Activated T-cell treated with anti-CD3 and anti-CD28 coated beads for 24 hours (primary cell): Measurements from ENCODE around the gene ZSCAN5A.
"Not testable (repeated sequence)": the region's sequence is repeated elsewhere in the genome, so short reads cannot be mapped to it uniquely, and the experiment has no call there.

Experiments used
- DNase-seq: peaks from one replicate; pipeline ENCODE4 v3.0.0-alpha.2; 2020; ENCODE audit warnings: low read depth

ZSCAN5A gene

DNA sequence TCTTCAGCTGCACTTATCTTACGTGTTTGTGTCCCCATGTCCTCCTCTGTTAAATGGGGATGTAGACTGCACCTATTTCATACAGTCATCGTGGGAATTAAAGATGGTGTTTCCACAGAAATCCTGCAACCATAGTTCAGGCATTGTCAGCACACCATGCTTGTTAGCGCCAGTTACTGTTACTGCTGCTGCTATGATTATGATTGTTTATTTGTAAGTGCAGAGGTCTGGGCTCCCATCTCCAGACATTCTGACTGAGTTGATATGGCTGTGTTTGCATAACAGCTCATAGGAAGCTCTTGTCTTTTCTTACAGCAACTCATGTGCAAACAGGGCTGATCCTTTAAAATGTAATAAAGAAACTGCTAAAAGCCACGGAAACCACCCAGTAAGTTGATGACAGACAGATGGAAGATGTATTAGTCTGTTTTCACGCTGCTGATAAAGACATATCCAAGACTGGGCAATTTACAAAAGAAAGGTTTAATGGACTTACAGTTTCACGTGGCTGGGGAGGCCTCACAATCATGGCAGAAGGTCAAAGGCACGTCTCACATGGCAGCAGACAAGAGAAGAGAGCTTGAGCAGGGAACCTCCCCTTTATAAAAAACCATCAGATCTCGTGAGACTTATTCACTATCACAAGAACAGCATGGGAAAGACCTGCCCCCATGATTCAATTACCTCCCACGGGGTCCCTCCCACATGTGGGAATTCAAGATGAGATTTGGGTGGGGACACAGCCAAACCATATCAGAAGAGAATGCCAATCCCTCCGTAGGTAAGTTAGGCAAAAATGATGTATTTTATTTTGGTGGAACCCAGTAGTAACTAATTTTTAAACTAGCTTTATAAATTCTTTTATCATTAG lies 1.6 kb downstream of the ZSCAN5A start:
- no peak for DNase-seq

DNA sequence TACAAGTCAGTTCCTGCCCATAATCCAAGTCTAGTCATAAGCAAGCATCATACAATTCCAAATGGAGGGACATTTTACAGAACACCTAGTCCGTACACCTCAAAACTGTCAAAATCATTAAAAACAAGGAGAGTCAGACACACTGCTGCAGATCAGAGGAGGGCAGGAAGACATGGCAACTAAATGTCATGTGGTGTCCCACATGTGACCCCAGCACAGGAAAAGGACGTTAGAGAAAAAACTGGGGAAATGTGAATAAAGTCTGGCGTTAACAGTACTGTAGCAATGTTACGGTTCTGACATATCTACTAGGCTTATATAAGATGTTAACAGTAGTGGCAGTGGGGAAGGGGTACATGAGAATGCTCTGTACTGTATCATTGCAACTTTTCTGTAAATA lies 2.3 kb downstream of the ZSCAN5A start:
- DNase-seq = no peak

DNA sequence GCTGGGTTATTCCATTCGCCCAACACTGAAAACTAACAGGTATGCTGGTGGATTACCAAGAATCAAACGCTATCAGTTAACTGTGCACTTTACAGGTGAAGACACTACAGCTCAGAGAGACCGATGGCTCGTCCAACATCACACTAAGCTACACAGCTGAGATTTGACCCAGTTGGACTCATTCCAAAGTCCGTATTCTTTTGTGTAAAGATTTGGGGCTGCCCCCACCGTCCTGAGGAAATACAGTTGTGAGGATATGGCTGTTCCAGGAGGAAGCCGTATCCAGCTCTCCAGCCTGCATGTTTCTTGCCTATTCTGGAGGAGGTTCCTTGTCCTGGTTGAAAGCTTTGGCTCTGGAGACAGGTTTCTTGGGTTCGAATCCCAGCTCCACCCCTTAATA lies 4.2 kb downstream of the ZSCAN5A start:
- DNase-seq = no peak

DNA sequence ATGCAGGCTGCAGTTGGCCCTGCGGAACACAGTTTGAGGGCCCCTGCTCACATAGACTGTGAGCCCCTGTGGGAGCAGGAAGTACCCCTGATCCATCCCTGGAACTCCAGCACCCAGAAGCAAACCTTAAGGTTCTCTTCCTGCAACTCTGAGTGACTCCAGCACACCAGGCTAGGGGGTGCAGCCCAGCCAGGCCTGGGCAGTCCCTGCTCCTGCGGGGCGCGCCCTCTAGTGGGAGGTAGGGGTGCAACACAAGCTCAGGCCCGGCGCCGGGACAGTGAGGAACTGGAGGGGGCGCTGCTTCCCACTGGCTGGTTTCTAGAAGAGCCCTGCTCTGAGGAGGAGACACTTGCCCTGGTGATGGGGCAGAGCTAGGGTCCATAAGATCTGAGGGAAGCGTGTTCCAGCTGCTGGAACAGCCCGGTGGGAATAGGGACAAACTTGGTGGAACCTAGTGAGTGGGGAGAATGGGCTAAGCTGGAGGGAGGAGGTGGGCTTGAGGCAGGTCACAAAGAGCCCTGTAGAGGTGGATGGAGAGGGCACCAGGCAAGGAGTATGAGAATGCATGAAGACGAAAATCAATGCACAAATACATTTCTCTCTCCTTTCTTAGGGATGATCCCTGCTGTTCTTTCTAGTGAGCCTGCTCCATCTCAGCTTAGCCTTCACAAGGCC lies 5.0 kb downstream of the ZSCAN5A start:
- peak; percentile 49 for DNase-seq

DNA sequence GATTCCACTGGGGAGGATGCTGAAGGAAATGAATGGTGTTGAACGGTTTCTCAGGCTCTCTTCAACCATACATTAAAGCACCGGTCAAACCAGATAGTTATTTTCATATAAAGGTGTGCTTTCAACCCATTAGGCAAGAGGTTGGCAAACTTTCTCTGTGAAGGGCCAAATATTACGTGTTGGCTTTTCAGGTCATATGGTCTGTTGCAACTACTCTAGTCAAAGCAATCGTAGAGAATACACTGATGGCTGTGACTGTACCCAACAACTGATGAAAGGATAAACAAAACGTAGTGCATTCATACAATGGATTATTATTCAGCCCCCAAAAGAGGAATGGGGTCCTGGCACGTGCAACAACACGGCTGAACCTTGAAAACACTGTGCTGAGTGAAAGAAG lies 5.8 kb downstream of the ZSCAN5A start:
- no peak for DNase-seq

DNA sequence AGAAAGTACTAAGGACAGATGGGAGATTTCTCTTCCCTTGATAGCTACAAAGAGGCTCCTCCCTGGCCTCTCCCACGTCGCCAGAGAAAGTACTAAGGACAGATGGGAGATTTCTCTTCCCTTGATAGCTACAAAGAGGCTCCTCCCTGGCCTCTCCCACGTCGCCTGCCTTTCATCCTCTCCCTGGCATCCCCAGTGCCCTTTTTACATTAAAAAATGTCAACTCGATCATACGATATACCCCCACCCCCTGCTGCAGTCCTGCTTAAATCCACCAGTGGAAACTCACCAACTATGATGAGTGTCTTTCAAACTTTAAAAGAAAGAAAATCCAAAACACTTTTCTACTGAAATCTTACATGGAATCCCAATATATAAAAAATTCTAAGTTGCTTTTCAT lies 7.6 kb downstream of the ZSCAN5A start:
- DNase-seq = not testable (repeated sequence)

DNA sequence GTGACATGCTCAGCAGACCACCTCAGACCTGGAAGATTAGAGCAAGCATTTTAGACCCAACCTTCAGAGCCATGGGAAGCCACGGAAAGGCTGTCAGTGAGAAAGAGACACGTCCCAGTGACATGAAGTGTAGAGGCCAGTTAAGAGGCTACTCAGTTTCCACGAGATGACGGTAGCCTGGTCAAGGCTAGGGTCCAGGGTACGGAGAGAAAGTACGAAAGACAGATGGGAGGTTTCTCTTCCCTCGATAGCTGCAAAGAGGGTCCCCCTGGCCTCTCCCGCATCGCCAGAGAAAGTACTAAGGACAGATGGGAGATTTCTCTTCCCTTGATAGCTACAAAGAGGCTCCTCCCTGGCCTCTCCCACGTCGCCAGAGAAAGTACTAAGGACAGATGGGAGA lies 8.6 kb downstream of the ZSCAN5A start:
- DNase-seq = no peak

DNA sequence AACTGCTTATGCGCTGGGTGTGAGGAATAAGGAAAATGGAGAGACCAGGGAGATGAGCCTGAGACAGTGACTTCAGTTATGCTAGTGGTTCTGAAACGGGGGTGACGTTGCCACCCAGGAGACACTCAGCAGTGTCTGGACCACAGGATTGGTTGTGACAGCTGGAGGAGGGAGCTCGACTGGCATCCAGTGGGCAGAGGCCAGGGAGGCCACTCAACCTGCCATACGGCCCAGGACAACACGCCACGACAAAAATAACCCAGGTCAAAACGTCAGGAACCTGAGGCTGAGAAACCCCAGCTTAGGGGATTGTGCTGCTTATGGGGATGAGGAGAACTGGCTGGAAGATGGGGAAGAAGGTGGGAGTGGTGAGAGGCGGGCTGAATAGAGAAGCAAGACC lies 10.4 kb downstream of the ZSCAN5A start:
- DNase-seq = no peak

DNA sequence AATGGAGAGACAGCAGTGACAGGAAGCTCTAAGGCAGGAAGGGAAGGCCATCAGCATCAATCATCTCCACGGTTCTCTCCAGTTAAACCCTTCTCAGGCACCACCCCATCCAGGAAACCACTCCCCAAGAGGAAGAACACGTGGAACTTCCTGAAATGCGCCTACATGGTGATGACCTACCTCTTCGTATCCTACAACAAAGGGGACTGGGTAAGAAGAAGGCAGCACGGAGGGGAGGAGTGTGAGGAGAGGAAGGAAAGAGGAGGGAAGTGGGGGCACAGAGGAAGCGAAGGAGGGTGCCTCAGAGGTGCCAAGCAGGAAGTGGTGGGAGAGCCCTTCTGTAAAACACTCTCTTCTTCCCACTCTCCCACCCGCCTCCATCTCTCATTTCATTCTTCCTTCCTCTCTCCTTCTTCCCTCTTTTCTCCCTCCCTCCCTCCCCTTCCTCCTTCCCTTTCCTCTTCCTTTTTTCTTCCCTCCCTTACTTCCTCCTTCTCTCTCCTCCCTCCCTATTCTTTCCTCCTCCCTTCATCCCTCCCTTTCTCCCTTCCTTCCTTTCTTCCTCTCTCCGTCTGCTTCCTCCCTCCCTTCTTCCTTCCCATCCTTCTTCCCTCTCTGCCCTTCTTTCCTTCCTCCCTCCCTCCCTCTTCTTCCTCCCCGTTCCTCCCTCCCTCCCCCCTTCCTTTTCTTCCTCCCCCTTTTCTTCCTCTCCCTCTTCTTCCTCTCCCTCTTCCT lies 12.6 kb downstream of the ZSCAN5A start:
- DNase-seq = no peak

DNA sequence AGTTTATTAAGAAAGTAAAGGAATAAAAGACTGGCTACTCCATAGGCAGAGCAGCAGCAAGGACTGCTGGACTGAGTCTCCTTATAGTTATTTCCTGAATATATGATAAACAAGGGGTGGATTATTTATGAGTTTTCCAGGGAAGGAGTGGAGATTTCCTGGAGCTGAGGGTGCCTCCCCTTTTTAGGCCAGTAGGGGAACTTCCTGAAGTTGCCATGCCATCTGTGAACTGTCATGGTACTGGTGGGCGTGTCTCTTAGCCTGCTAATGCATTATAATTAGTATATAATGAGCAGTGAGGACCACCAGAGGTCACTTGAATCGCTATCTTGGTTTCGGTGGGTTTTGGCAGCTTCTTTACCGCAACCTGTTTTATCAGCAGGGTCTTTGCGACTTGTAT lies 13.5 kb downstream of the ZSCAN5A start:
- no peak for DNase-seq

DNA sequence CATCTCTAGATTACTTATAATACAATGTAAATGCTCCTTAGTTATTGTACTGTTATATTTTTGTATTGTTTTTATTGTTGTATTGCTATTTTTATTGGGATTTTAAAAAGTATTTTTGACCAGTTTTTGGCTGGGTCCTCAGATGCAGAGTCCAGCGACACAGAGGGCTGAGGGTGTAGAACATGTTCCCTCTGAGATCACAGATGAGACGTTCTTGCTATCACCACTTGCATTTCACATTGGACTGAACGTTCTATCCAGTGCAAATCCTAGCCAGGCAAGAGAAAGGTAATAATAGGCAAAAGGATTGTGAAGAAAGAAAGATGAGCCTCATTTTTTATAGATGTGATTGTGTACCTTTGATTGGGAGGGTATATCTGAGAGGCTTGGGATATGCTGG lies 15.0 kb downstream of the ZSCAN5A start:
- no peak for DNase-seq

DNA sequence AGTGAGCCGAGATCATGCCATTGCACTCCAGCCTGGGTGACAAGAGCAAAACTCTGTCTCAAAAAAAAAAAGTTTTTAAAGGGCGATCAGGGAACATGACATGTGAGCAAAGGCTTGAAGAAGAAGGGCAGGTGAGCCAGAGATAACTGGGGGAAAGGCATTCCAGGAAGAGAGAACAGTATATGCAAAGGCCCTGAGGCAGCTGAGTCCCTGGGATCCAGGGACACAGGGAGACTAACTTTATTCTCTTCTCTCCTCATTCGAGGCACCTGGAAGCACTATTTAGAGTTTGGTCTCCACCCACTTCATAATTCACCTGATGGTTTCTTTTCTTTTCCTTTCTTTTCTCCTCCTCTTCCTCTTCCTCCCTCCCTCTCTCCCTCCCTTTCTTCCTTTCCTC lies 17.6 kb downstream of the ZSCAN5A start:
- no peak for DNase-seq

DNA sequence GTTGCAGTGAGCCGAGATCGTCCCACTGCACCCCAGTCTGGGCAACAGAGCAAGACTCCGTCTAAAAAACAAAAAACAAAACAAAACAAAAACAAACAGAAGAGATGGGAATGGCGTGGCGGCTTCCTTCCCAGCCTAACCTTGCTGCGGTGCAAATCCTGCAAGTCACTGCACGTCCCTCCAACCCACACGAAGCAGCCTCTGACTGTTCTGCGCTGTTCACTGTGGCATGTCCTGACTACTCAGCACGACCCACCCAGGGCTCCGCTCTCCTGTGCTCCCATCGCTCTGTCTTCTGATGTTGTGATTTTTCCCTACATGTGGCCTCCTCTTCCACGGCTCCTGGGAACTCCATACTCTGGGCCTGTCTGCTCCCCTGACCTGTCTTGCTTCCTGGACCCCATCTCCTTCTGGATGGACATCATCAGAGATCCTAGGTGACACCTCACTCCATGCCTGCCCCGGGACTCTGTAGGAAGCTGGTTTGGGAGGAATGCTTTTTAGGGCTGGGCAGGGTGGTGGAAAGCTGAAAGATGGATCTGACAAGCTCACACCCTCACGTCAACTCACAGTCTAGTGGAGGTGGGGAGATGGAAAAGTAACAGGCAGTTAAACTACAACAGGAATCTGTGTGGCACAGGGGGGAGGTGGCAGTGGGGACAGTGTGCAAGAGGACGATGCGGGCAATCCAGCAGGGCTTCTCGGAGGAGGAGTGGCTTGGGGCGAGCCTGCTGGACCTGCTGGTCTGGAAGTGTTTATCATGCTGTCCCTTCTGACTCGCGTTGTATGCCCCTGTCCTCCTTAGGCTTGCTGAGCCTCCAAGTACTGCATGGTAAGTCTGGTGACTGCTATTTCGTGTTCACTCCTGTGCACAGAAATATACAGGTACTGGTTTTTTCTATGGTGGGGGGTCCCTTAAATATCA lies 18.8 kb downstream of the ZSCAN5A start:
- no peak for DNase-seq

DNA sequence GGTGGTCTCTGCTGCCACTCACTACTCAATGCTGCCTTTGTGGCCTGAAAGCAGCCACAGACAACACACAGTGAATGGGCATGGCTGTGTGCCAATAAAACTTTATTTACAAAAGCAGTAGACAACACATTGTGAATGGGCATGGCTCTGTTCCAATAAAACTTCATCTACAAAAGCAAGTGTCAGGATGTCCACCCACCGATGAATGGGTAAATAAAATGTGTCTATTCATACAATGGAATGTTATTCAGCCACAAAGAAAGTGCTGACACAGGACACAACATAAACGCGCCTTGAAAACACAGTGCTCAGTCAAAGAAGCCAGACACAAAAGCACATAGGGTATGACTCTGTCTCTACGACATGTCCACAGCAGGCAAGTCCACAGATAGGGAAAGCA lies 20.1 kb downstream of the ZSCAN5A start:
- DNase-seq = no peak

DNA sequence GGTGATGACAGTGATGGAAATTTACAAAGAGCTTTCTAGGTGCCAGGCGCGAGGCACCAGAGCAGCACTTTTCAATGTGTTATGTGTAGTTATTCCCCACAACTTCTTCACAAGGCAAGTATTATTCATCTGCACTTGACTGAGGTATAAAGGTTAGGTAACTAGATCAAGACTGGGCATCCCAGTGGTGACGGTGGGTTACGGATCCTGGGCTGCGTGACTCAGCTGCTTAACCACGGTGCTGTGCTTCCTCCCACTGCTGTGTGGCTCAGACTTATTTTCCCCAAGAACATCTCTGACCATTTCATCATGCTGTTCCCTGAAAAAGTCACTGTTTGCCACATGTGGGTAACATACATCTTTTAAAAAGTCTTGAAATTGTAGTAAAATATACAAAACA lies 22.8 kb downstream of the ZSCAN5A start:
- DNase-seq = no peak

DNA sequence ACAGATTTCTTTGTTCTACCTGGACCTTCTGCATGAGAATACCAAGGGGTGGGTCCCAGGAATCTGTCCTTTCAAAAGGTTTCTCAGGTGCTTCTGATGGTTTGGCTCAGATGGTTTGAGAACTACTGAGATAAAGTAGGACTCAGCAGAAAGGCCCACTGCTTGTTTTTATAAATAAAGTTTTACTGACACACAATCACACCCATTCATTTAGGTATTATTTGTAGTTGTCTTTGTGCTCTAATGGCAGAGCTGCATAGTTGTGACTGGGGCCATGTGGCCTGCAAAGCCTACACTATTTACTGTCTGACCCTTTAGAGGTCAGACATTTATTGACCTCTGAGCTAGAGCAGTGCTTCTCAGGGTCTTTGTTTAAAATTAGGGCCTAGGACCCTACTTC lies 24.5 kb downstream of the ZSCAN5A start:
- DNase-seq = no peak

DNA sequence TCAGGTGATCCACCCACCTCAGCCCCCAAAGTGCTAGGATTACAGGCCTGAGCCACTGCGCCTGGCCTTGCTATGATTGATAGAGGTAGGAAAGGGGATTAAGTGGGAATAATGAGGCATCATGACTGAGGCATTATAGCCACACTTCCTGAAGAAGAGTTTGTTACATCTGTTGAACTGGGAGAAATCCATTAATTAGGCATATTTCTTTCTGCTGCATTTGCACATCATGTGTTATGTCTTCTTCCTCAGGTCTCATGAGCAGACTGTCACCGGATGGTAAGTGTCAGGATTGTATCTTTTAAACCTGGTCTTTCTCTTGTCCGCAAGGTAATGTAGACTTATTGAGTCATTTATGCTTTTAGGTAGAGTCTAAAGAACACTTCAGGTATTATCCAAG lies 29.9 kb downstream of the ZSCAN5A start:
- no peak for DNase-seq

DNA sequence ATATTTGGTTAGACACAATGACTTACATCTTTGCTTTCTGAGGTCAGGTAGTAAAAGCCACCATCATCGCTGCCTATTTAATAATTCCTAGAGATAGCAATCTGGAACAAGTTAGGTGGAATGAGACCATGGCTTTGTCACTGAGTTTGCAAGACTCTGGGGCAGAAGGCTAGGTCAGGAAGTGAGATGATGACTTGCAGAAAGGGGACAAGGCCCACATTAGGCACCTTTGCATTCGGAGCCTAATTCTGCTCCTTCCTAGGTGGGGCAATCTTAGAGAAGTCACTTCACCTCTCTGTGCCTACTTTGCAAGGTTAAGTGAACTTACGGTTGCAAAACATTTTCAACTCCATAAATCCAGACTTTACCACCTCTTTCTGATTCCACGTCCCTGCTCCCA lies 31.8 kb downstream of the ZSCAN5A start:
- DNase-seq = no peak

DNA sequence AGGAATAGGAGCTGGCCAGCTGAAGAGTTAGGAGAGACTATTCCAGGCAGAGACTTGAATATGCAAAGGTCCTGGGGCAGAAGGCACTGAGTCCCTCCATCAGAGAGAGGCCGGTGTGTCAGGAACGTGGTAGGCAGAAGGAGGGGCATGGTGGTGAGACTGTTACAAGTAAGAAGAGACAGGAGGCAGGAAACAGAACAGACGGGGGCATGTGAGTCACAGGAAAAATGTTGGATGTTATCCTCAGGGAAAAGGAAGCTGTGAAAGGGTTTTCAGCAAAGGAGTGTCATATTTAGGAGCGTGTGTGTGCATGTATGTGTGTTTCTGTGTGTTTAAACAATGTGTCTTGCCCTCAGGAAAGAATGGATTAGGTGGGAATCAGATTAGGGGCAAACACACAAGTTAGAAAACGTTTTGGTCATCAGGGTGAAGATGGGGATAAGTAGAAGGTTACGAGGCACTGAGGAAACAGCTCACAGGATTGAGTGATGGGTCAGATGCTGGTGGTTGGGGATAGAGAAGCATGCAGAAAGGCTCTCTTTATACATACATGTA lies 41.0 kb downstream of the ZSCAN5A start:
- DNase-seq = no peak

DNA sequence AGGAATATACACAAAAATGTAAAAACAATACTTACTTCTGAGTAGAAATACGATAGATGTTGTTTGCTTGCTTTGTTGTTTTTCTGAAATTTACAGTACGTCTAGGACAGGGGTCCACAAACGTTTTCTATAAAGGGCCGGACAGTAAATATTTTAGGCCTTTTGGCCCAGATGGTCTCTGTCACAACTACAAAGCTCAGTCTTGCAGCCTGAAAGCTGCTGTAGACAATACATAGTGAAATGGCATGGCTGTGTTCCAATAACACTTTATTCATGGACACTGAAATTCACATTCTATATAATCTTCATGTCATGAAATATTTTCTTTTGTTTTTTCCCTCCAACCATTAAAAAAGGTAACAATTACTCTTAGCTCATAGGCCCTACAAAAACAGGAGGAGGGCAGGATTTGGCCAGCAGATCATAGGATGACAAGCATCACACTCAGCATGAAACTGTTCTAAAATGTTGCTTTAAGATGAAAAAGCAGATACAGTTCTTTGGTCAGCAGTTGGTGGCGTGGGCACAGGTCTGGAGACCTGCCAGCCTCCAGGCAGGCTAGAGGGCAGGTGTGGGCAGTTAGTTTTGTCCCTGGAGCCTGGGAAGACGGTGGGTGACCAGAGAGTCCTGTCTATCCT lies 42.4 kb downstream of the ZSCAN5A start, which contains the start of gene EDDM13:
Gene EDDM13 (plus strand): TSS at position 588 of the 638 bp plus-strand sequence. CDS start 87 bp downstream, outside the sequence.
- DNase-seq = no peak

DNA sequence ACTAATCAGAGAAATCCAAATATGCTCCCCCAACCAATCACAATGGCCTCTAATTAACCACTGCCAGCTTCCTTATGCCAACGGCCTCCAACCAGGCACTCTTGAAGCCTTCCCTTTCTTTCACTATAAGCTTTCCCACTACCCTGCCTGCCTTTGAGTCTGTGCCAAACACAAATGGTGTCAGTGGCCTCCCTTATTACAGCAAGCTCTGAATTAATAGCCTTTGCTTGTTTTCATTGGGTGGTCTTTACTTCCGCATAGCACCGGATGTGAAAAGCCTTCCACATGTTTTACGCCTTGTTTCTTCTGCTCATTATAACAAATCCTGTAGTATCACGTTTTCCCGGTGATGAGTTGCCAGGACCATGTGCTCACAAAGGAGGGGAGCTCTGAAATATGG lies 43.5 kb downstream of the ZSCAN5A start:
- DNase-seq = no peak
